Calu3 (cell line): ENCODE results near the gene ENPP7. TPM values are rescaled to one million over a fixed set of nuclear protein-coding genes. Genes with fewer than 3 reads are reported as not detected.

Experiments used
- BruUV-seq: library from RNA; stranded (reverse); fragments of 400-500 nt; replicated peaks from 2 replicates; lab custom pipeline; 2021; lab: Mats Ljungman, UMichigan
- CTCF ChIA-PET: fragments of 300-600 bp; sonication (Branson Sonifier 250); formaldehyde crosslinking; loops from one replicate; lab custom pipeline; 2022; ENCODE audit warnings: antibody characterized with exemption; lab: Charles Lee
- DNase-seq: peaks from one replicate; pipeline ENCODE4 v3.0.0; 2022
- H3K27ac Mint-ChIP-seq: one replicate; pipeline ENCODE4 v1.8.0; 2022; ENCODE audit warnings: mixed read lengths; ENCODE audit not compliant: unreplicated experiment
- H3K27me3 Mint-ChIP-seq: one replicate; pipeline ENCODE4 v1.8.0; 2022; ENCODE audit warnings: mixed read lengths; ENCODE audit not compliant: unreplicated experiment
- H3K36me3 Mint-ChIP-seq: one replicate; pipeline ENCODE4 v1.8.0; 2022; ENCODE audit warnings: mild to moderate bottlenecking, moderate library complexity, mixed read lengths; ENCODE audit not compliant: insufficient read depth, unreplicated experiment
- H3K4me1 Mint-ChIP-seq: one replicate; pipeline ENCODE4 v1.8.0; 2022; ENCODE audit warnings: mild to moderate bottlenecking, low read depth, mixed read lengths; ENCODE audit not compliant: unreplicated experiment
- H3K4me3 Mint-ChIP-seq: one replicate; pipeline ENCODE4 v1.8.0; 2022; ENCODE audit warnings: mild to moderate bottlenecking, low read depth, moderate library complexity, mixed read lengths; ENCODE audit not compliant: unreplicated experiment
- H3K9me3 Mint-ChIP-seq: one replicate; pipeline ENCODE4 v1.8.0; 2022; ENCODE audit warnings: low read depth, mixed read lengths; ENCODE audit not compliant: unreplicated experiment
- intact Hi-C: fragments of 100-400 bp; cut with micrococcal nuclease; formaldehyde crosslinking; loops from one replicate; pipeline ENCODE4 v1.10.0; 2022; ENCODE audit not compliant: unreplicated experiment
- total RNA-seq: library from RNA; stranded (reverse); gene quantifications from 2 replicates; pipeline ENCODE4 v1.2.3, GENCODE V29; 2022
- TF ChIP-seq, protein P1 (sequence below): fragments of 200-600 bp; IDR thresholded peaks from one replicate; pipeline ENCODE4 v1.8.0; 2022; ENCODE audit warnings: antibody characterized with exemption; ENCODE audit not compliant: unreplicated experiment

The ENPP7 gene
- total RNA-seq, 1 experiment from 2014 or later, result not detected

- TF ChIP-seq, protein P1, sequence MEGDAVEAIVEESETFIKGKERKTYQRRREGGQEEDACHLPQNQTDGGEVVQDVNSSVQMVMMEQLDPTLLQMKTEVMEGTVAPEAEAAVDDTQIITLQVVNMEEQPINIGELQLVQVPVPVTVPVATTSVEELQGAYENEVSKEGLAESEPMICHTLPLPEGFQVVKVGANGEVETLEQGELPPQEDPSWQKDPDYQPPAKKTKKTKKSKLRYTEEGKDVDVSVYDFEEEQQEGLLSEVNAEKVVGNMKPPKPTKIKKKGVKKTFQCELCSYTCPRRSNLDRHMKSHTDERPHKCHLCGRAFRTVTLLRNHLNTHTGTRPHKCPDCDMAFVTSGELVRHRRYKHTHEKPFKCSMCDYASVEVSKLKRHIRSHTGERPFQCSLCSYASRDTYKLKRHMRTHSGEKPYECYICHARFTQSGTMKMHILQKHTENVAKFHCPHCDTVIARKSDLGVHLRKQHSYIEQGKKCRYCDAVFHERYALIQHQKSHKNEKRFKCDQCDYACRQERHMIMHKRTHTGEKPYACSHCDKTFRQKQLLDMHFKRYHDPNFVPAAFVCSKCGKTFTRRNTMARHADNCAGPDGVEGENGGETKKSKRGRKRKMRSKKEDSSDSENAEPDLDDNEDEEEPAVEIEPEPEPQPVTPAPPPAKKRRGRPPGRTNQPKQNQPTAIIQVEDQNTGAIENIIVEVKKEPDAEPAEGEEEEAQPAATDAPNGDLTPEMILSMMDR, result no peak
- Mint-ChIP-seq H3K9me3 (no peaks in the 10 kb centered on the region), H3K27ac (no peak overlapping the region), H3K4me1 (peaks cover 7% of the 10 kb centered on the region), H3K27me3 (peaks cover 95% of the 10 kb centered on the region), H3K4me3 (no peak overlapping the region), H3K36me3 (peaks cover 4% of the 10 kb centered on the region)
- intact Hi-C loops, result no loop called here
- BruUV-seq, result no TSS peak
- no peak for DNase-seq
- CTCF ChIA-PET, result no interaction called here
Observed at GRCh38 chr17:79690988-79691836, 39.5 kb upstream of the ENPP7 start.

GRCh38 chr17:79691931-79692330 lies 38.8 kb upstream of the ENPP7 start:
- H3K4me1 Mint-ChIP-seq, result peaks cover 8% of the 10 kb centered on the region
- peaks cover 4% of the 10 kb centered on the region for H3K36me3 Mint-ChIP-seq
- no peak for DNase-seq
- no peaks in the 10 kb centered on the region for H3K9me3 Mint-ChIP-seq
- TF ChIP-seq, protein P1, result no peak
- CTCF ChIA-PET, result no interaction called here
- peaks cover 95% of the 10 kb centered on the region for H3K27me3 Mint-ChIP-seq
- no peak overlapping the region for H3K4me3 Mint-ChIP-seq
- no TSS peak for BruUV-seq
- intact Hi-C loops, result no loop called here
- no peak overlapping the region for H3K27ac Mint-ChIP-seq

DNA sequence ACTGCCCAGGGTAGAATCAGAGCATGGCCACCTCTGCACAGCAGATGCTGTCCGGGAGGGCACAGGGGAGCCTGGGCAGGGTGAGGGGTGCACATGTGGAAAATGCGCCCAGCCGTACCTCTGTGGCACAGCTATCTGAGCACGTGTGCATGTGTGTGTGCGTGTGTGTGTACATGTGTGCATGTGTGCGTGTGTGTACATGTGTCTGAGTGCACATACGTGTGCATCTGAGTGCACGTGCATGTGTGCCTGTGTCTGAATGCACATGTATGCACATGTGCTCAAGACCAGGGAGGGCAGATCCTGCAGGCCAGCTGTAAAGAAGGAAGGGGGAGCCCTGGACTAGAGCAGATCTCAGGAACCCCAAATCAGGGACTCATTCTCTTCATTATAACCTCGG lies 37.3 kb upstream of the ENPP7 start:
- TF ChIP-seq, protein P1, result no peak
- Mint-ChIP-seq H3K4me1 (peaks cover 8% of the 10 kb centered on the region), H3K9me3 (no peaks in the 10 kb centered on the region), H3K4me3 (no peak overlapping the region), H3K27ac (no peak overlapping the region), H3K36me3 (peaks cover 4% of the 10 kb centered on the region), H3K27me3 (peaks cover 95% of the 10 kb centered on the region)
- no peak for DNase-seq
- intact Hi-C loops, result no loop called here
- no TSS peak for BruUV-seq
- CTCF ChIA-PET, result no interaction called here

DNA sequence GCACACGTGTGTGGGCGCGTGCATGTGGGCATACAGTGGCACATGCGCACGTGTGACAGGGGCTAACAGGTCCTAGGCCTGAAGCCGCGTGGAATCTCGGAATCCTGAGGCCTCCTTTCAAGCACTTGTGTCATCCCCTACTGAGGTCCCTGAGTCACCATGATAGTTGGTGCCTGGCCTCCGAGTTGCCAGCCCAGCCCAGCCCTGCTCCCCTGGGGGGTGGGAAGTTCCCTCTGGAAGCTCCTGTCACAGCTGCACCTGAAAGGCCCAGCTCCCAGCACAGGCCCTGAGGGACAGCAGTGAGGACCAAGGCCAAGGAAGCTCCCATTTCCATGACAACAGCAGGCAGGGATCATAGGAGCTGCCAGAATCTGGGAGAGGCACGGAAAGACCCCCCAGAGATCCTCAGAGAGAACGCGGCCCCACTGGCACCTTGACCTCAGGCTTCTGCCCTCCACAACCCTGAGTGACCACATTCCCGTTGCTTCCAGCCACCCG lies 35.4 kb upstream of the ENPP7 start:
- CTCF ChIA-PET, result interaction anchor here (1.2 to 1.9 kb wide), 2 partner anchors 10 to 12 kb away, joined by 4 to 6 read pairs; no protein-coding TSS in a partner anchor
- peaks cover 8% of the 10 kb centered on the region for H3K4me1 Mint-ChIP-seq
- no peak overlapping the region for H3K27ac Mint-ChIP-seq
- no TSS peak for BruUV-seq
- DNase-seq, result no peak
- H3K4me3 Mint-ChIP-seq, result no peak overlapping the region
- intact Hi-C loops, result no loop called here
- peaks cover 4% of the 10 kb centered on the region for H3K36me3 Mint-ChIP-seq
- H3K27me3 Mint-ChIP-seq, result peaks cover 98% of the 10 kb centered on the region
- no peaks in the 10 kb centered on the region for H3K9me3 Mint-ChIP-seq
- TF ChIP-seq, protein P1, result no peak
